Suprapubic skin (tissue), 2 donors: ENCODE data around the gene CELA2A.

Source experiments
- EP300 ChIP-seq: sonication (generic); formaldehyde crosslinking; IDR thresholded peaks from one replicate; pipeline ENCODE4 v1.6.1; 2017; ENCODE audit warnings: antibody characterized with exemption
- POLR2A ChIP-seq, 2 donors: fragments of 450-650 bp; IDR thresholded peaks; one replicate each; pipeline ENCODE4 v1.6.1; 2017; ENCODE audit warnings: antibody characterized with exemption in 2 of 2, mild to moderate bottlenecking in 2 of 2, moderate library complexity in 2 of 2

DNA sequence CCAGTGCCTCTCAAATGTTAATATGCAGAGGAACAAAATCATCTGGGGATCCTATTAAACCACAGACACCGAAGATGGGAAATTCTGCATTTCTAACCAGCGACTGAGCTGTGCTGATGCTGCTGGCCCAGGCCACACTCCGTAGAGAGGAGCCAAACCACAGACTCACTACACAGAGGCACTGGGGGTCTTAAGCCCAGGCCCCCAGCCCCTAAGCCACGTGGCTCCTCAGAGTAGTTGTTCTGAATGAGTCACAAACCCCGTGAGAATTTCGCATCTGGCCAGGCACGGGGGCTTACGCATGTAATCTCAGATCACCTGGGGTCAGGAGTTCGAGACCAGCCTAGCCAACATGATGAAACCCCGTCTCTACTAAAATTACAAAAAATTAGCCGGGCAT, 2.8 kb upstream of the CELA2A start:
- TF ChIP-seq POLR2A (IDR thresholded peaks at IDR 0.05), result no peak
- no peak for TF ChIP-seq EP300
